HepG2 (cell line): ENCODE data around the gene DOCK2. TPM values are rescaled to one million over a fixed set of nuclear protein-coding genes. Genes with fewer than 3 reads are reported as not detected.

Experiments used
- ATAC-seq: fragments of 200-7000 bp; cut with Tn5 transposase; 3 replicates; pipeline ENCODE4 v1.9.1; 2020; ENCODE audit warnings: mild to moderate bottlenecking, moderate library complexity
- BruUV-seq: library from RNA; stranded (reverse); fragments of 400-500 nt; replicated peaks from 2 replicates; lab custom pipeline; 2021; lab: Mats Ljungman, UMichigan
- CTCF ChIA-PET: fragments of 300-600 bp; formaldehyde crosslinking; extraction: SDS; loops from one replicate; lab custom pipeline; 2021; ENCODE audit warnings: low total read pairs, inconsistent platforms, low intra/inter-chr PET ratio; lab: Yijun Ruan, JAX
- POLR2A ChIA-PET: fragments of 350-600 bp; sonication (Branson Sonifier 250); formaldehyde crosslinking; loops from one replicate; lab custom pipeline; 2020; ENCODE audit warnings: antibody characterized with exemption, inconsistent platforms; lab: Yijun Ruan, JAX
- DNase-seq: peaks from one replicate; pipeline ENCODE4 v3.0.0-alpha.2; 2015; ENCODE audit warnings: low spot score
- FAIRE-seq: peaks from 3 replicates; lab custom pipeline; 2011; peaks lifted over from hg19 to GRCh38; lab: Jason Lieb, UNC
- H2AFZ ChIP-seq: one replicate; pipeline ENCODE4 v1.6.1; 2011; ENCODE audit warnings: low read length, inconsistent platforms
- H3K27ac ChIP-seq: fragments of 300-600 bp; 3 replicates; pipeline ENCODE4 v1.8.0; 2011; ENCODE audit warnings: mixed run types, mild to moderate bottlenecking, mixed read lengths, low read length, inconsistent platforms; ENCODE audit not compliant: insufficient read depth; ENCODE audit errors: extremely low read length
- H3K27me3 ChIP-seq, 2 experiments: fragments of 200-600 bp in 1 of 2; 2 replicates in 1 of 2; 3 replicates in 1 of 2; pipeline versions ENCODE4 v1.6.0 to v1.8.0; 2011; ENCODE audit warnings: low read length in 2 of 2, mild to moderate bottlenecking in 2 of 2, moderate library complexity in 2 of 2, inconsistent platforms in 1 of 2; ENCODE audit not compliant: insufficient read depth in 2 of 2, control insufficient read depth in 1 of 2
- H3K36me3 ChIP-seq, 2 experiments: fragments of 200-600 bp in 1 of 2; replicated peaks in 1 of 2; 2 replicates in 1 of 2; 3 replicates in 1 of 2; pipeline versions ENCODE4 v1.5.1 to v1.8.0; 2011; ENCODE audit warnings: low read length in 2 of 2, inconsistent platforms in 1 of 2; ENCODE audit not compliant: insufficient read depth in 2 of 2, control insufficient read depth in 1 of 2
- H3K4me1 ChIP-seq: 2 replicates; pipeline ENCODE4 v1.5.1; 2012; ENCODE audit warnings: low read length, inconsistent platforms; ENCODE audit not compliant: insufficient read depth
- H3K4me2 ChIP-seq: 2 replicates; pipeline ENCODE4 v1.6.0; 2011; ENCODE audit warnings: low read depth, low read length, inconsistent platforms
- H3K4me3 ChIP-seq, 3 experiments: fragments of 200-600 bp in 1 of 3; sonication (generic), shearing (Covaris generic) in 1 of 3; replicated peaks in 1 of 3; 2 replicates each; pipeline ENCODE4 v1.5.1; 2011 to 2016; ENCODE audit warnings: low read length in 3 of 3, inconsistent platforms in 2 of 3, low read depth in 2 of 3, mild to moderate bottlenecking in 2 of 3, control low read depth in 1 of 3, mixed read lengths in 1 of 3; ENCODE audit not compliant: insufficient read depth in 1 of 3
- H3K79me2 ChIP-seq: one replicate; pipeline ENCODE4 v1.6.1; 2011; ENCODE audit warnings: low read length, inconsistent platforms; ENCODE audit not compliant: insufficient read depth
- H3K9ac ChIP-seq: 2 replicates; pipeline ENCODE4 v1.6.0; 2011; ENCODE audit warnings: mild to moderate bottlenecking, low read depth, low read length, inconsistent platforms; ENCODE audit not compliant: insufficient read depth
- H3K9me3 ChIP-seq: 2 replicates; pipeline ENCODE4 v1.5.1; 2012; ENCODE audit warnings: mild to moderate bottlenecking, low read length
- H4K20me1 ChIP-seq: 2 replicates; pipeline ENCODE4 v1.6.0; 2011; ENCODE audit warnings: inconsistent platforms, mild to moderate bottlenecking, low read length, moderate library complexity; ENCODE audit not compliant: insufficient read depth
- FOXC1 ChIP-seq: sonication (generic); formaldehyde crosslinking; IDR thresholded peaks from 2 replicates; pipeline ENCODE4 v1.8.0; 2022; ENCODE audit warnings: mild to moderate bottlenecking, missing genetic modification reagents, borderline replicate concordance
- FOXK1 ChIP-seq: sonication (generic); formaldehyde crosslinking; IDR thresholded peaks from 2 replicates; pipeline ENCODE4 v1.4.0; 2020; ENCODE audit warnings: low read depth, missing genetic modification reagents, borderline replicate concordance
- MZF1 ChIP-seq: sonication (generic); formaldehyde crosslinking; IDR thresholded peaks from 2 replicates; pipeline ENCODE4 v1.8.1; 2023; ENCODE audit warnings: mild to moderate bottlenecking, missing genetic modification reagents, borderline replicate concordance
- SKI ChIP-seq: fragments of 450-650 bp; IDR thresholded peaks from one replicate; pipeline ENCODE4 v1.6.1; 2018; ENCODE audit warnings: mild to moderate bottlenecking; ENCODE audit not compliant: partially characterized antibody
- ZNF138 ChIP-seq: sonication (generic); formaldehyde crosslinking; IDR thresholded peaks from 2 replicates; pipeline ENCODE4 v1.5.0; 2020; ENCODE audit warnings: mild to moderate bottlenecking, low read depth, missing genetic modification reagents
- ZNF232 ChIP-seq: sonication (generic); formaldehyde crosslinking; IDR thresholded peaks from 2 replicates; pipeline ENCODE4 v1.4.0; 2020; ENCODE audit warnings: missing genetic modification reagents, borderline replicate concordance
- ZNF430 ChIP-seq: sonication (generic); formaldehyde crosslinking; IDR thresholded peaks from 2 replicates; pipeline ENCODE4 v1.9.0; 2021; ENCODE audit warnings: mild to moderate bottlenecking, missing genetic modification reagents
- ZNF513 ChIP-seq: sonication (generic); formaldehyde crosslinking; conservative IDR thresholded peaks from 2 replicates; pipeline ENCODE4 v1.5.0; 2020; ENCODE audit warnings: missing genetic modification reagents
- WGBS: methylation state at CpG from one replicate; pipeline ENCODE4 v1.1.6; 2017; ENCODE audit warnings: low lambda C conversion rate; 5-methylcytosine and 5-hydroxymethylcytosine counted together
- in situ Hi-C: cut with HindIII; loops from 2 replicates; pipeline ENCODE4 v1.10.0; 2017; ENCODE audit warnings: low pct_unique_long_range_greater_than_20kb; ENCODE audit not compliant: extremely low pct_ligation_motif_present
- intact Hi-C: fragments of 100-400 bp; cut with micrococcal nuclease; formaldehyde crosslinking; loops from one replicate; pipeline ENCODE4 v1.10.0; 2022; ENCODE audit not compliant: unreplicated experiment
- polyA plus RNA-seq, 8 experiments: library from polyadenylated mRNA; depleted of rRNA in 3 of 8; stranded (reverse) in 7 of 8; unstranded in 1 of 8; fragments of >200 nt; fragmentation: Illumina TruSeq in 4 of 8; extraction: Trizol in 4 of 8; gene quantifications; 2 replicates each; pipeline versions ENCODE4 v1.2.1 to v1.2.3, GENCODE V29; 2011 to 2016; ENCODE audit warnings: low read depth in 4 of 8, missing spikeins in 1 of 8, mixed read lengths in 1 of 8; ENCODE audit not compliant: insufficient read depth in 1 of 8
- total RNA-seq, 5 experiments: library from RNA; depleted of rRNA; stranded (reverse); fragments of >200 nt; fragmentation: Illumina TruSeq; extraction: Trizol; gene quantifications; 2 replicates each; pipeline ENCODE4 v1.2.3, GENCODE V29; 2016; ENCODE audit warnings: low read depth in 1 of 5
- TF ChIP-seq, protein P1 (sequence below): sonication (generic); formaldehyde crosslinking; IDR thresholded peaks from 2 replicates; pipeline ENCODE4 v1.5.1; 2020; ENCODE audit warnings: missing genetic modification reagents, mild to moderate bottlenecking, borderline replicate concordance
- TF ChIP-seq, protein P2 (sequence below): sonication (generic); formaldehyde crosslinking; IDR thresholded peaks from 2 replicates; pipeline ENCODE4 v1.4.0; 2020; ENCODE audit warnings: mild to moderate bottlenecking, missing genetic modification reagents
- TF ChIP-seq, protein P3 (sequence below): sonication (generic); formaldehyde crosslinking; IDR thresholded peaks from 2 replicates; pipeline ENCODE4 v1.5.0; 2020; ENCODE audit warnings: missing genetic modification reagents, mild to moderate bottlenecking, borderline replicate concordance

DOCK2 gene
- total and polyA plus RNA-seq, 2 of the 13 experiments (the other 11 are each of a cell fraction or from before 2014, with no cell fraction given): not detected

DNA sequence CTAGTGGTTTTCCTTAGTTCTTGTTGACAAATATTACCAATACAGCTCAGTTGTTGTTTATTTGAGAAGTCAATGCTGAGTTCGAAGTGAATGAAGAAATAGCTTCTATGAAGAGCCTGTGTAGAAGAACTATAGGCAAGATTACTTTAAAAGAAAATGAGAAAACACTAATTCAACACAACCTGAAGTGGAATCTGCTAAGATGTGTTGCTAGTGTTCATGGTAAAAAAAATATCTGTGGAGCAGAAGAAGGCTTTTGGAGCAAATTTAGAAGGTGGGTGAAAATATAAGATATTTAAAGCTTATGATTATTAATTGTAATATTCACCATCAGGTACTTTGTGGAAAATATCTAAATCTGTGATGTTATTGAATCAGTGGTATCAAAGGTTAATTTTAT is 2.5 kb upstream of the DOCK2 start:
- H3K9ac ChIP-seq: no peak overlapping the region
- BruUV-seq: no TSS peak
- ChIA-PET POLR2A (no interaction called here), CTCF (no interaction called here)
- FAIRE-seq (no peak), ATAC-seq (no peak), DNase-seq (no peak)
- no peaks in the 10 kb centered on the region; a peak in 1 of 5 replicates for H3K27me3 ChIP-seq
- H3K9me3 ChIP-seq: no peaks in the 10 kb centered on the region
- no peaks in the 10 kb centered on the region for H3K79me2 ChIP-seq
- no peaks in the 10 kb centered on the region for H3K4me1 ChIP-seq
- no peak overlapping the region for H3K4me3 ChIP-seq
- 0% methylated on average over 1 of the region's 1 CpG for WGBS
- intact Hi-C loops: no loop called here
- in situ Hi-C loops: no loop called here
- no peak overlapping the region for H3K4me2 ChIP-seq
- H2AFZ ChIP-seq: no peak overlapping the region
- TF ChIP-seq ZNF138: no peak
- TF ChIP-seq ZNF513 (CRISPR knock-in tag): no peak
- TF ChIP-seq, protein P1, sequence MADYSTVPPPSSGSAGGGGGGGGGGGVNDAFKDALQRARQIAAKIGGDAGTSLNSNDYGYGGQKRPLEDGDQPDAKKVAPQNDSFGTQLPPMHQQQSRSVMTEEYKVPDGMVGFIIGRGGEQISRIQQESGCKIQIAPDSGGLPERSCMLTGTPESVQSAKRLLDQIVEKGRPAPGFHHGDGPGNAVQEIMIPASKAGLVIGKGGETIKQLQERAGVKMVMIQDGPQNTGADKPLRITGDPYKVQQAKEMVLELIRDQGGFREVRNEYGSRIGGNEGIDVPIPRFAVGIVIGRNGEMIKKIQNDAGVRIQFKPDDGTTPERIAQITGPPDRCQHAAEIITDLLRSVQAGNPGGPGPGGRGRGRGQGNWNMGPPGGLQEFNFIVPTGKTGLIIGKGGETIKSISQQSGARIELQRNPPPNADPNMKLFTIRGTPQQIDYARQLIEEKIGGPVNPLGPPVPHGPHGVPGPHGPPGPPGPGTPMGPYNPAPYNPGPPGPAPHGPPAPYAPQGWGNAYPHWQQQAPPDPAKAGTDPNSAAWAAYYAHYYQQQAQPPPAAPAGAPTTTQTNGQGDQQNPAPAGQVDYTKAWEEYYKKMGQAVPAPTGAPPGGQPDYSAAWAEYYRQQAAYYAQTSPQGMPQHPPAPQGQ (CRISPR knock-in tag): no peak
- no peaks in the 10 kb centered on the region for H4K20me1 ChIP-seq
- H3K36me3 ChIP-seq: no peaks in the 10 kb centered on the region
- no peak overlapping the region for H3K27ac ChIP-seq

GRCh38 chr5:169635936-169636335 is 1.1 kb upstream of the DOCK2 start:
- intact Hi-C loops: no loop called here
- Histone ChIP-seq H3K27me3 (no peaks in the 10 kb centered on the region; a peak in 2 of 5 replicates), H3K27ac (no peak overlapping the region), H3K79me2 (no peaks in the 10 kb centered on the region), H3K9ac (no peak overlapping the region), H3K9me3 (no peaks in the 10 kb centered on the region), H4K20me1 (no peaks in the 10 kb centered on the region), H3K4me3 (no peak overlapping the region), H3K4me1 (no peaks in the 10 kb centered on the region), H3K36me3 (no peaks in the 10 kb centered on the region), H2AFZ (no peak overlapping the region), H3K4me2 (no peak overlapping the region)
- no peak for TF ChIP-seq MZF1 (CRISPR knock-in tag)
- TF ChIP-seq, protein P2, sequence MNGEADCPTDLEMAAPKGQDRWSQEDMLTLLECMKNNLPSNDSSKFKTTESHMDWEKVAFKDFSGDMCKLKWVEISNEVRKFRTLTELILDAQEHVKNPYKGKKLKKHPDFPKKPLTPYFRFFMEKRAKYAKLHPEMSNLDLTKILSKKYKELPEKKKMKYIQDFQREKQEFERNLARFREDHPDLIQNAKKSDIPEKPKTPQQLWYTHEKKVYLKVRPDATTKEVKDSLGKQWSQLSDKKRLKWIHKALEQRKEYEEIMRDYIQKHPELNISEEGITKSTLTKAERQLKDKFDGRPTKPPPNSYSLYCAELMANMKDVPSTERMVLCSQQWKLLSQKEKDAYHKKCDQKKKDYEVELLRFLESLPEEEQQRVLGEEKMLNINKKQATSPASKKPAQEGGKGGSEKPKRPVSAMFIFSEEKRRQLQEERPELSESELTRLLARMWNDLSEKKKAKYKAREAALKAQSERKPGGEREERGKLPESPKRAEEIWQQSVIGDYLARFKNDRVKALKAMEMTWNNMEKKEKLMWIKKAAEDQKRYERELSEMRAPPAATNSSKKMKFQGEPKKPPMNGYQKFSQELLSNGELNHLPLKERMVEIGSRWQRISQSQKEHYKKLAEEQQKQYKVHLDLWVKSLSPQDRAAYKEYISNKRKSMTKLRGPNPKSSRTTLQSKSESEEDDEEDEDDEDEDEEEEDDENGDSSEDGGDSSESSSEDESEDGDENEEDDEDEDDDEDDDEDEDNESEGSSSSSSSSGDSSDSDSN (CRISPR knock-in tag): no peak
- TF ChIP-seq ZNF430 (CRISPR knock-in tag): no peak
- TF ChIP-seq FOXC1: no peak
- no peak for TF ChIP-seq FOXK1 (CRISPR knock-in tag)
- TF ChIP-seq, protein P3, sequence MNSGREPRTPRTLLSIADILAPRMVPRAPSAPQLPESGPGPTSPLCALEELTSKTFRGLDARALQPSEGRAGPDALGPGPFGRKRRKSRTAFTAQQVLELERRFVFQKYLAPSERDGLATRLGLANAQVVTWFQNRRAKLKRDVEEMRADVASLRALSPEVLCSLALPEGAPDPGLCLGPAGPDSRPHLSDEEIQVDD (CRISPR knock-in tag): no peak
- no peak for TF ChIP-seq SKI
- TF ChIP-seq ZNF232 (CRISPR knock-in tag): no peak
- WGBS: 0% methylated on average over 1 of the region's 1 CpG
- ChIA-PET POLR2A (no interaction called here), CTCF (no interaction called here)
- DNase-seq: no peak
- BruUV-seq: no TSS peak
- in situ Hi-C loops: no loop called here
- no peak for ATAC-seq
- no peak for FAIRE-seq
